GM12874 (cell line): Measurements from ENCODE around the gene FBXL17.

ENCODE experiments used
- CTCF ChIP-seq: IDR thresholded peaks from 2 replicates; pipeline ENCODE4 v1.5.1; 2011; ENCODE audit warnings: low read depth, mild to moderate bottlenecking, control low read depth, low read length, moderate library complexity; ENCODE audit not compliant: insufficient read depth

FBXL17 gene

GRCh38 chr5:107929080-107929479 lies 452.8 kb downstream of the FBXL17 start:
- no peak for TF ChIP-seq CTCF

DNA sequence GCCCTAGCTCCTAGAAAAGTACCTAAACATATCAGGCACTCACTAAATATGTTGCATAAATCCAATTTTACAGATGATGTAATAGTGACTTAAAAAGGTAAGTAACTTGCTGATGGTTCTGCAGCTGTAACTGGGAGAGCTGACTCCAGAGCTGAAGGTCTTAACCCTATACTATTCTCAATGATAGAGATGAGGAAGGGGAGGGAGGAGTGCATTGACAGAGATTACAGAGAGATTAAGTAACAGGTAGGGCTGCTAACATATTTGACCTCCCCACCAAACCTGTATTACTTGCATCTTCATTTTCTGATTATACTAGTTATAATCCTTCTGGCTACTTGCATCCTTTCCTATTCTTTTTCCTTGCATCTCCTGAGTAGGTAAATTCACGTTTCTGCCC lies 455.8 kb downstream of the FBXL17 start:
- TF ChIP-seq CTCF, result no peak

DNA sequence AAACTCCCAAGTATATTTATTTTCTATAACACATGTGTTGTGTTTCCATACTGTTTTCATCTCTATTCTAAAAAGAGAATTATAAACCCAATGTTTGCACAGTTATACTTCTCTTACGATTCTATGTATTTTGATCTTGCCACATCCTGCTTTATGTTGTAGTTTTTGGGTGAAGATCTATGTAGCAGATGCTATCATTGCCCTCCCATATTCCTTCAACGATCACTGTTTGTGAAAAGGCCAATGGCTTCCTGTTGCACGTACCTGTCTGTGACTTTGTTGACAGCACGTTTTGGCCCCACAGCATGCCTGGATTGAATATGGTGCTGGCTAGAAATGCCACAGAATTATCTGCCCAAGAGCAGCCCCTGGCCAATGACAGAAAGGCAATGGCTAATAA lies 456.7 kb downstream of the FBXL17 start:
- TF ChIP-seq CTCF, result no peak

- TF ChIP-seq CTCF, result no peak
Measured at GRCh38 chr5:107919969-107920368, 461.9 kb downstream of the FBXL17 start.

GRCh38 chr5:107919361-107919760 lies 462.5 kb downstream of the FBXL17 start:
- TF ChIP-seq CTCF, result no peak

DNA sequence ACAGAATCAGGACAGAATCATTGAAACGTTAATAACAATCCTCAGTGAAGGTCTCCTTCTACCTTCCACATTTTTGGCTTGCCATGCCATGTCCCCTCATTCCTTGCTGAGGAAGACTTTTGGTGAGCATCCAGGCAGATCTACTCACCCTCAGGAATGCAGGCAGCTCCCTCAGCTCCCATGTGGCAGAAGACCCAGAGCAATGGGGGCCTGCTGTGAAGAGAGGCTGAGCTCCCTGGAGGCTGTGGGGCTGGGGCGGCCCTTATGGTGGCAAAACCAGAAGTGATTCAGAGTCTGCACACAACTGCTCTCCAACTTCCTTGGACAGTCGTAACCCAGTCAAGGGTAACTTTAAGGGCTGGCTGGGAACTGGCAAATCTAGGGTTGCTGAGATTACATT lies 463.9 kb downstream of the FBXL17 start:
- TF ChIP-seq CTCF, result no peak

DNA sequence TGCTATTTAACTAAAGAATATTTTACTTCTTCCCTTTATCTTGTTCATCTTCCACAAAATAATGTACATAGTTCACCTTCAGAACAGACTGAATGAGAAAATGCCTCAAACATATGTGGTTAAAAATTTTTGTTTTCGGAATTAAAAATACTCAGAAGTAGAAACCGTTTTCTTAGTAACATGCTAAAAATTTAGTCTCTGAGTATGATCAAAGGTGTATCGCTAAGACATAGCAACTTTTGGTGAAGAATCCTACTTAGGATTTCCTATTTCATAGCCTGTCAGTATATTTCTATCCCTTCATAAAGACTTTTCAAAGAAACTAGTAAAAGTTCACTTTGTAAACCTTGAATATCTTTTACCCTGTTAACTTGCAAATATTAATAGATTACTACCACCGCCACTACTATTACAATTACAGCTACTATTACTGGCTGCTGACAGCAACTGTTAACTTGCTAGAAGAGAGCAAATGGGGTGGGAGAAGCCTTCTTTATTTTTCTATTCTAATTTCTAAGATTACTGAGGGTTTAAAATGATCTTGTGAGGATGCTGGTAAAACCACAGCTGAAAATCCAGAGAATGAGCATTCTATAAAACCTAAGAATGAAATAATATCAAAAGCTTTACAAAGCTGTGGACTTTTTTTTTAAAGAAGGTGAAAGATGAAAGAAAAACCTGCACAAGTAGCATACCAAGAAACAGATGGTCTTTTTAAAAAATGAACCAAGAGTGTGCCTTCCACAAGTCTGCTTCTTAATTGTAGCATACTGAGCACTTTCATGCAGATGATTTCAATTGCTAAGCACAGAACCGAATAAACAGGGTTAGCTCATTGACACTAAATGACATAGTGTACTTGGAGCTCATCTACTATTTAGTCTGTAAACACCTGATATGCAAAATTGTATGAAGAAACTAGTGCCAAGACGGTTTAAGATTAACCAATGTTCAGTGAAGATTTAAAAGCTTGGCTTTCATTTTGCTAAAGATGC lies 464.9 kb downstream of the FBXL17 start:
- TF ChIP-seq CTCF, result no peak
